T-helper 22 cell (primary cell): ENCODE data around the gene AMMECR1.

Source experiments
- DNase-seq: peaks from one replicate; pipeline ENCODE4 v3.0.0-alpha.2; 2020; ENCODE audit warnings: low read depth

The AMMECR1 gene

DNA sequence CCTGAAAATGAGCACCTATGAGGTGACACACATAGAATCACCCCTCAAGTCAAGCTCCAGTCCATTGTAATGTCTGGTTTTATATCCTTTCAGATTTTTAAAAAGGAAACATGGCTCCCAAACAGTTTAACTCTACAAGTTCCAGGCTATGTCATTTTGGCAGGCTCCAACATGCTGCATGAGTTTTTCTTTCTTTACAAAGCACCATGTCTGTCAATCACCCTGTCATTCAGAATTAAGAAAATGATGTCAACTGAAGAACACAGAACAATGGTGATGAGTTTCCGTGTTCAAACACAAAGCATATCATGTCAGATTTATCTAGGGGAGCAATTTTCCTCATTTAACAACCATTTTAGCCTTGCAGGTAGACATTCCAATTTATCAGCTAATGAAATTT lies 106.5 kb downstream of the AMMECR1 start:
- DNase-seq, result no peak

DNA sequence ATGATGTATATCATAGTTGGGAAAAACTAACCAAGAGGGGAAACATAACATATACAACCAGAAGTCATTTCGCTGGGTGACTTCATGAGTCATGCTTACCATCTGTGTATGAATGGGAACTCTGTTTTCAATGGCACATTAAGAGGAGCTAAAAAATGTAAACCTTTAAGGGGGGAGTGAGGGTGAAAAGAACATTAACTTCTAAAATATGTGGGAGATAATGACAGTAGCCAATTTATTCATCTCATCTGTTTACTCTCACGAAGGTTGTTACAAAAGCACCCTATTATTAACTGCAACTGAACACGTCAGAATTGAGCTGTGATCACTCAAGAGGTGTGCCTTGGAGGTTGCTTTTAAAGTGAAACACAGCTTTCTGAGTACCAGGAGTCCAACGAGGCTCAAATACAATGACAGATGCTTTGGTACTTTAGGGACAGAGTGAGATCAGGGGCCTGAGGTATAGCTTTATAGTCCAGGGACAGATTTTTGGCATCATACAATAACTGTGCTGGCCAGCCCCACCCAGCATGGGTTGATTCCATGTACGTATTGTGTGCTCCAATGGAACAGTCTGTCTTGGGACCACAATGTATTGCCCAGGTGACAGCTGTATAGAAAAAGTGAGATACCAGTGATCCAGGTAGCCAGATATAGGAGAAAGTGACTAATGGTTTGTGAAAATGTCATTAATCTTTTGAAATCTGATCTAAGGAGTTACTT lies 107.3 kb downstream of the AMMECR1 start:
- no peak for DNase-seq

DNA sequence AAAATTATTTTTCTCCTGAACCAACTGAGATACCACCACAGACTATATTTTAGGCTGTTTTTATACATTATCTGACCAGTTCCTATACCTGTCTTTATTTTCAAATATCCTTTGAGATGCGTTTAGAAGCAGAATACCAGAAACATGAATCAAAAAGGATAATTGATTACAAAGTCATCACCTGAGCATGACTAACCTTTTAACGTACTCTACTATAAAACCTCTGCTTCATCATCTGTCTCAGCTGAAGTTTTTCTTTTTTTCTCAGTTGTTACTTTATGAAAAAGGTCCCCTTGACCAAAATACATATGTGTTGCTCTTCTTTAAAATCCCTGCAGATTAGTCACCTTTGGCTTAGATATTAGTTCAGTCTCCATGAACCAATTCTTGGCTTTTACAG lies 109.8 kb downstream of the AMMECR1 start:
- no peak for DNase-seq

DNA sequence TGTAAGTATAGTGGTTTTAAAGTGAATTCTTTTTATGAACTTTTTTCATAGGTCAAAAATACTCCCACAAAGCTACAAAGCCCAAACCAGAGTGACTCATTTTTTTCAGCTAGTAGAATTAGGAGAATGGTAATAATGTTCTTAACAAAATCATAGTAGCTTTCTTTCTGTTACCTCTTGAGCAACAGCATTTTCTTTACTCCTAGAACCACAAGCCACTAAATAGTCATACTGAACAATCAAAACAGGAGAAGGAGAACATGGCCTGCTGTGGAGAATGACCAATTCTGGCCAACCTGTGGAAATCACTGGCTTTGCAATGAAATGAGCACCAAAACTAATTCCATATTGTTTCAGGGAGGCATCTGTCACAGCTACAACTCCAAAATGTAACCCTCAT lies 112.9 kb downstream of the AMMECR1 start:
- DNase-seq, result no peak

DNA sequence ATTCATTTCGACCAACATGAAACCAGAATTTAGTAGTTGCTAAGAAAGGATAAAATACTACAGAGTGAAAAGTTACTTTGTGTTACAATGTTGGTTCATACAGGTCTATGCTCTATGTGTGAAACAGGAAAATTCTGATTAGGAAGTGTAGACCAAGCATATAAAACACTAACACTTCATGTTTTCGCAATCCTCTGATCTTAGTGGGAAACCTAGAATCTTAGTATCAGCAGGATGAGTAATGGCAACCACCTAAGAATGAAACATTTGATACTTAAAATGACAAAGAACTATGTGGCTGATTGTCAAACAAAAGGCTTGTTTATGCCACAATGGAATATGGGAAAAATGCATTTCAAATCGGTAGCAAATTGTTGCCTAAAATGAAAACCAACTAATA lies 116.1 kb downstream of the AMMECR1 start:
- no peak for DNase-seq

DNA sequence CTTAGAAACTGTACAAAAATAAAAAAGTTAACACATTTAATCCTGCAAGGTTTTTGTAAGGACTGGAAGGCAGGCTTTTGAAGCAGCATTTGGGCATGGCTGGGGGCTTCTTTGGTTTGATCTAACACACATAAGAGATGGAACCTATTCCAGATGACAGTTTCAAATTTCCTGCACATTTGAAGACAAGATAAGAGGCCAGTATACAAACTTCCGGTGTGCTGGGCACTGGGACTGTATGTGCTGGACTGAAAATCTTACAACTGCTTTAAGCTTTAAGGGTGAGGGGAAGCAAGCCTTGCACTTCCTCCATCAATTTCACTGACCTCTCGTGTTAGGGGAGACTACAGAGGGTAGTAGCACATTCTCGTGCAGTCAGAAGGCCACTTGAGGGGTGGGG lies 122.9 kb downstream of the AMMECR1 start:
- DNase-seq, result no peak

DNA sequence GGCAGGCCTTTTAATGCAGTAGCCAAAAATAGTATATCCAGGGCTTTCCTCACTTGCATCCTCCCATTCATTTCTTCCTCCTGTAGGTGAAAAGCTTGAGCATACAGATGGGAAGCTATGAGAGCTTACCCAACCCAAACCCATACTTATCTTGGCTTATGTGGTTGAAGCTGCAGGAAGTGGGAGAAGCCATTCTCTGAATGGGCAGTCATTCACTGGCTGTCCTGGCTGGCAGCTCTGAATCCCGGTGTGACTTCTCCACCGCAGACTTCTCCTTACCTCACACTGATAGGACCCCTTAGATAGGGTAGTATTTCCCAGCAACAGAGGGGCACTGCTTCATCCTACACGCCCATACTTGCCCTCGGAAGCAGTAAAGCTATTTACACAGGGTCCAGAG lies 125.4 kb downstream of the AMMECR1 start:
- no peak for DNase-seq

DNA sequence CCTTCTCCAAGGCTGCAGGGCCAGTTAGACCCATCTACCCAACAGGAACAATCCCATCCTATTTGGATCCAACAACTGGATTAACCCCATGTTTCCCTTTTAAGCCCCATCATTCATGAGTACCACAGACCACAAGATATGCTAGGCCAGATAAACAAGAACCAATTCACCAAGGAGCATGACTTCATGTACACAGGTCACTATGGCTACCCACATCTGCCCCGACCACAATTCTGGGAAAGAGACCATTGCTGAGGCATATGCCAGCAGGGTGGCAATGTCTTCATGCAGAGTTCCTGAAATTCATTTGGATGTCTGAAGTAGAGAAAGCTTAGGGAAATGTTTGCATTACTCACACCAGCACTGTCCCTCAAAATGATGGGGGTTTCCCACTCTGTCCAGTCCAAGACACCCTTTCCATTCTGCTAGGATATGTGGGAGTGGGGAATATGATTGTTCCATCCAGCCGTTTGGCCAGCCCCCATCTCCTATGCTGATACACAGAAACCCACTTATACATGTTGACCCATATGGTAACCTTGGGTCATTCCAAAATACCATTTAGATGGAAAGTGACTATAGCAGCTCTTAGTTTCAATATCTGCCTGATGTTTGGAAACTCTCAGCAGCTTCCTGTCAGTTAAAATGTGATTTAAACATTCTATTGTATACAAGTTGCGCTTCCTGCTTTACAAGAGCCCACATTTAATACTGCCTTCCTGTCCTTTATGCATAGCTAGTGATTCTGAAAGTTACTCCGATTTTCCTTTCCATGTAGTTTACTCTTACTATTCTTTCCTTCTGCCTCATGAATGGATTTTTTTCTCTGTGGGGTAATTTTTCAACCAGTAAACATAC lies 129.0 kb downstream of the AMMECR1 start:
- no peak for DNase-seq

DNA sequence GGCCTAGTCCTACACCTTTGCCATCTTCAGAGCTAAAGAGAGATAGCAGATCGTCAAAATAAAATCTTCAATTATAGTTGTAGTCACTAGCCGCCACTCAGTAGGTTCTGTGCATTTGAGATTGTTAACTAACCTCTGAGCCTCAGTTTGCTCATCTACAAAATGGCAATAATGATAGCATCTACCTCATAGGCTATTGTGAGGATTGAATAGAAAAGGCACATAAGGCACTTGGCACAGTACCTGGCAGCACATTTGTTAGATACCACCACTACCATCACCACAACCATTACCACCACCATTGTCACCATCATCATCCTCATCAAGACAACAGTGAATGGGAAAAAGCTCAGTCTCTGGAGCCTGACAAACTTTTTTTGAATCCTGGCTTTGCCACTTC lies 134.6 kb downstream of the AMMECR1 start:
- no peak for DNase-seq

DNA sequence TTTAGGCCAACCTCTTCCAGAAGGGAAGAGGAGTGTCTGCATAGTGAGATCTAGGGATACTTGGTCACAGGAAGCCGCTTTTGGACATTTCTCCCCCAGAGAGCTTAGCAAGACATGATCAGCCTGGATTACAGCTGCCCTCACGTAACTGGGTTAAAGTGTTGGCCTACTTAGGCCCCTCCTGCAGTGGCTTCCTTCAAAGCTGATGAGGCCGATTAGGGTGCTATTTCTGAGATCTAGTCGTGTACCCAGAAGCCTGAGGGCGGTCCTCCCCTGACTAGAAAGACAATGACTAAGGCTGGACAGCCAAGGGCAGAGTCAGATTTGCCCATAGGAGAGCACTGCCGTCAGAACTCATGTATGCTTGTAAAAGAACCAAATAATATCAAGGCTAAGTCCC lies 135.0 kb downstream of the AMMECR1 start:
- no peak for DNase-seq

DNA sequence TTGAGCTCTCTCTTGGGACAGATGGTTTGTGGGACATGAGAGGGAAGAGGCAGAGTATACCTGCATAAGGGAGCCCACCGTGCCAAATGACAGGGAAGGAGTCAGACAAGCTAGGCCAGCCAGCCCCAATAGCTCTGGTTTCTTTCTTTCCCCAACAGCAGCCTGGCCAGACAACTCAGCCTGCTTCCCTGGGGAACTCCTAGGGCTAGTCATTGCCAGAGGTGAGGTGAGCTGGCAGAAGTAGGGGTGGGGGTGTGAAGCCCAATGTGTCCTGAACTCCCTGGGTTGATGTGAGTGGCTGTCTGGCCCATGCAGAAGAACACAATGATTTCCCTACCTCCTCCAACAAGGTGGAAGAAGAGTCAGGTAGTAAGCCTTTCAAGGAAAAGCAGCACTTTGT lies 135.5 kb downstream of the AMMECR1 start:
- no peak for DNase-seq

DNA sequence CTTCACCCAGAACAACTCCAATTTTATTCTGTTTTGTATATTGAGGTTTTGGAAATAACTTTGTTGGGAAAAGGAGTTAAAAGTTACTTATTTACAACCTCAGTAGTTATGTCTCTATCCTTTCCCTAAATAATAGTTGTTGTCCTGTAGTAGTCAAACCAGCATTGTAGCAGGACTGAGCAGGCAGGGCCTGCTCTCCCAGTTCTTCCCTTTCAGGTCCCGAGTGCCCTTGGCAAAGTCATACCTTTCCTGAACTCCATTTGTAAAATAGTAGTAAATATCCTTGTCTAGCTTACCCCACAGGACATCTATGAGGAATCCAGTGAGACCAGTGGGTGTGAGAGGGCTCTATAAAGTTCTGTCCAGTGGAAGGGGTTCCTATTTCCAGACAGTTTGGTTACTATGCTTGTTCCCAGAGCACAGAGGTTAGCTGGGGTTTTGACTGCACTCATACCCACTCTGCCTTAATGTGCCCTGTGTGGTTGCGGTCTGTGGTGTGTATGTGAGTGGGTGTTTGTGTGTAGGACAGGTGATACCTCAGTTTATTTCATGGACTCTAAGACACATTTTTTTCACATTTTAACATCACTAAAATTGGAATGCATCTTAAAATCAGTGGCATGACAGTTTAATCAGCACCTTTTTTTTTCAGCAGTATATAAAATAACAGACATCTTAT lies 136.3 kb downstream of the AMMECR1 start:
- DNase-seq, result no peak

DNA sequence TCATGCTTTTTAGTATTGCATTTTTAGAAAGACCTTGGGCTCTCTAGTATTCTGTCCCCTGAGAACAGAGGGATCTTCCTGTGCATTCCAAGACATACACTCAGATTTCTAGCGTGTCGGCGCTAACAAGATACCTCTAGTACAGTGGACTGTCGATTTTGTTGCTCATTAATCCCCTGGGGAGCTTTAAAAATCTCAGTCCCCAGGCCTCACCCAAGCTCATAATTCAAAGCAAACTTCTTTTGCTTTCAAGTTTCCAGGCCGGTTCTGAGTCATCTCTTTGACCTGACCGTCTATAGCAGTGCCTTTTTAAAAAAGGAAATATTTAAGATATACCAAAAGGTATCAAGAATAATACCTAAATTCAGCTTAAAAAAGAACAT lies 137.0 kb downstream of the AMMECR1 start:
- no peak for DNase-seq

DNA sequence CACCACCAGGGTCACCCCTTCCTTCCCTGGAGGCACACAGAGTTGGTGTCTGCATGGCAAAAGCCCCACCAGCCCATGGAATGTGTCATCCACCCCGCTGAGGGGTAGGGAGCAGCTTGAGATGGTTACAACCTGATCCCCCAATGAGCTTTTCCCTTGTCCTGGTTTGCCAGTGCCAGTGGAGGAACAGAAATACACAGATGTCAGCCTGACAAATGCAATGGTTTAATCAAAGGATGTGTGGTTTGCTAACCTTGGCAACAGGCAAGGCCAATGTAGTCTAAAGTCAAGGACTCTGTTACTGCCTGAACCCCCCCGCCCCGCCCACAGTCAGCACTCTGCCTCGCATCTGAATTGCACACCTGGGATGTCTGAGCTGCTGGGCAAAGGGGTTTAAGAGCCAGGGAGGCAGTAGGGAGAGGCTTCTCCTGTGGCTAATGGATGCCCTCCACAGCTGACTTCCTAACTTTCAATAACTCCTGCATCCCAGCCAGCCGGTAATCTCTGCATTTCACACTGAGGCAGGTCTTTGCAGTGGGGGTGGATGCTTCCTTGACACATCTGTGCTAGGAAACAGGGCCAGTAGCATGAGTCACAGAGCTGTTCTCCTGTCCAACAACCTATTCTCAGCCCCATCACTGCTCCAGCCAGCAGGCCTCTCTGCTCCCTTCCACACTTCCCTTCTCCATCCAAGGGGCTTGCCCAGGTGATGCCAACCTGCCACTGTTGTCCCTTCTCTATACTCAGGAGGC lies 137.5 kb downstream of the AMMECR1 start:
- no peak for DNase-seq

DNA sequence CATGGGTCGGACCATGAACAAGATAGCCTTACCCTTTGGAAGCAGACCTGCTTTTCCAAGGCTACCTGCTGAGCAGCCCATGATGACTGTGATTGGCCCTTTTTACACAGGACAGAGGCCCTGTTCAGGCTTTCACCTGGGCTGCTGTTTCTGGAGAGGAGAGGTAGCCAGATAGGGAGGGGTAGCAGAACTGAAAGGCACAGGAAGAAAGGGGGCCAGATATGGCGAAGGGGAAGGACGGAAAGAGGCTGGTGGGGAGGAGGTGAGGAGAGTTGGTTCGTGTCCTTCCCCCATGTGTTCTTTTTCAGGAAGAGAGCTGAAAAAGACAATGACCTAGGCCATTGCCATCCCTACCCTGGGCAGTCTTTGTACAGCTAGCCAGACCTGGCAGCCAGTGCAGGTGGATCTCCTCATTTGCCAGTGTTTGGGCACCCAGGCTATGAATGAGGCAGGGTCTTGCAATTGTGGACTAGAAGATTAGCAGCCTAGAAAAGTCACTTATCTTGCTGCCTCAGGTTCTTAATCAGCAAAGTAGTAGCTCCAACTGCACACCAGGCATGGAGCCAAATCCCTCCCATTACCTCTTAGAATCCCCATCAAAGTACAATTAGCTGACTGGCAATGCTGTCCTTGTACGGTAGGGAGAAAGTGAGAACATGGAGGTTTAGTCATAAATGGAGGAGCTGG lies 139.6 kb downstream of the AMMECR1 start:
- DNase-seq, result no peak

DNA sequence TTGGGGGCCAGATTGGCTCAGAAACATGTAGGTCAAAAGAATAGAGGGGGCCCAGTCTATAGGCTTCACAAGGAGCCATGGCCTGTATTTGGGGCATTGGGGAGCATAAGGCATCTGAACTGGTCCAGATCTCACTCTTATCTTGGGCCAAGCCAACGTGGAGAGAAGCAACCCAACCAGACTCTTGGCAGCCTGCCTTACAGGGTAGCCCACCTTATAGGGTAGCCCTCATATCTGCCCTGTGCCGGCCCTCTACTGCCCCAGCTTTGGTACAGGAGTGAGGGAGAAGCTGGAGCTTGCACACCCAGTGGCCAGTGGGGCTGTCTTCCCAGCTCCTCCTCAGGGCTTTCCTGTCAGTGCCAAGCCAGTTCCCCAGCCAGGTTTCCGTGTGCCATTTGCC lies 142.2 kb downstream of the AMMECR1 start:
- DNase-seq, result no peak

DNA sequence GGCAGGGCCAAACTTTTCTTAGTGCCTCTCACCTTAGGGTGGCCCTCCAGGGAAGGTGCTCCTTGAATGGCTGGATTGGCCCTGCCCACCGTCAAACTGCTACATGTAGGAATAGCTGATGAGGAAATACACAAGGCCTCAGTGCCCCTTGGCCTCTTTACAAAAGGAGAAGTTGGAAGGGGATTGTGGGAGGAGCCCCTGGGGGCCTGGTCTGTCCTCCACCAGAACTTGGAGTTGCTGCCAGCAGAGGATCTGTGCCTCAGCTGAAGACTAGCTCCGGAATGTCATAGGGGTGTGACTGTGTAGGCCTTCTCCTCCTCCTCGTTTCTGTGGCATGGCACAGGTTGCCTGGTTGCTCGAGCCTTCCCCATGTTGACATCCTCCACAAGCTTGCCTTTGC lies 142.7 kb downstream of the AMMECR1 start:
- DNase-seq, result no peak

DNA sequence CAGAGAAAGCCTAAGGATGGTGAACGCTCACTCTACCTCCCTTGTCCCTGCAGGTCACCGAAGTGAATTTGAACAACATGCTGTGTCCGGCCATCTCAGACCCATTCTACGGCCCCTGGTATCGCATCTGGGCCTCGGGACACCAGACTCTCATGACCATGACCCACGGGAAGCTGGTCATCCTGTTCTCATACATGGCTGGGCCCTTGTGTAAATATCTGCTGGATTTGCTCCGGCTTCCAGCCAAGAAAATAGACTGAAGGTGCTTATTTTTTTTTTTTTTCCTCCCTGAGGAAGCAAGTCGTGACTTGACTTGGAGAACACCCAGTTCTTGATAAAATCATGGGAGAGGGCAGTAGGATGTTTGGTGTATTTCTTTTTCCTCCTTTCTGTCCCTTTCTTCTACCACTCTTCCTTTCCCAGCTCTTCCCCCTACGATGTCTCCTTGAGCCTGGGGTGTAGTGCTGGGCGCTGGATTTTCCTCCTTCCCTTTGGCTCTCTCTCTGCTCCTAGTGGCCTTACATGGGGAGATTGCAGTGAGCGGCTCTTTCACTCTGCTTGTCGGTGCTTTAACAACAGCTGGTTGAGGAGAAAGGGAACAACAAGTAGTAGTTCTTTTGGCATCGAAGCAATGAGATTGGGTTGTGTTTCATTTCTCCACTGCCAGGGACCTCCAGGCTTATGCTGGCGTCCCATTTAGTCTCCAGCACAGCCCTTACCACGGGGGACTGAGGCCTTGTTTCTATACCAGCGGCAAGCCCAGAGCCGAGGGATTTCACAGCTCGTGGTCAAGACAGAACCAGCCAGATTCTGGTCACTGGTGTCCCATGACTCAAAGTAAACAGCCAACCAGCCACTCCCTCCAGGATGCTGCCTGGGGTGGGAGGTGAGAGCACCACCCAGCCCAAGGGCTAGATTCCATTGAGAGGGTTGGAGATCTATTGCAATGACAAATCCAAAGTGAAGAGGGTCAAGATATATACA lies 144.4 kb downstream of the AMMECR1 start:
- no peak for DNase-seq

DNA sequence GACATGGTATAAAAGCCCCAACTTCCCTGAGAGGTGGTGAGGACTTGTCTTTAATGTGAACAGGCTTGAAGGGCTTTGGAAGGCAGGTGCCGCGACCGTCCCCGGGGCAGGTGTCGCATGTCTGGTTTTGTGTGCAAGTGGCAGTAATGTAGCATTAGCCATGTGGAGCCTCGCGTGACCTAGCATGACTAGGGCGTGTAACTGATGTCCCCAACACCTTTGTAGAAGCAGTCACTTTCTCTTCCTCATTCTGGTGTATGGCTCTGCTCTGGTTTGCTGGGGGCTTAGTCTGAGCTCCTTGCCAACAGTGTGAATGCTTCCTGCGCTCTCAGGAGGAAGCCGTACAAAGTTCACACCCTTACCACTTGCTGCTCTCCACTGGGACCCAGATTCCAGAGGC lies 145.7 kb downstream of the AMMECR1 start:
- no peak for DNase-seq

DNA sequence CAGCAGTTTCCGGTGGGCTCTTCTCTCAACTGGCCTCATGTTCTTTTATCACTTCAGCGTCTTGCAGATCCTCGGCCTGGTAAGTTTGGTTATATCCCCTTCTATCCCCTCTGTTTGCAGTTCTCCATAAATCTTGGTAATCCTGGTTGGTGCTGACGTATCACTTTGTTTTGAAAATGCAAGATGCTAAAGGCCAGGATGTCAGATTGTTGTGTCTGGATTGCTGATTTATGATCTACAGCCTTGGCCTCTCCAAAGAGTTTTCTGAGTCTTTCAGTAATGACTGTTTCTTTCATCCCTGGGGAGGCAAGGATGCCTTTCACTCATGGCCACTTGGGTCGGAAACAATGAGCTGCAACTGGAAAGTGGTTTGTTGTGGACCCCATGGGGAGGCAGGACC lies 146.4 kb downstream of the AMMECR1 start:
- DNase-seq, result no peak

DNA sequence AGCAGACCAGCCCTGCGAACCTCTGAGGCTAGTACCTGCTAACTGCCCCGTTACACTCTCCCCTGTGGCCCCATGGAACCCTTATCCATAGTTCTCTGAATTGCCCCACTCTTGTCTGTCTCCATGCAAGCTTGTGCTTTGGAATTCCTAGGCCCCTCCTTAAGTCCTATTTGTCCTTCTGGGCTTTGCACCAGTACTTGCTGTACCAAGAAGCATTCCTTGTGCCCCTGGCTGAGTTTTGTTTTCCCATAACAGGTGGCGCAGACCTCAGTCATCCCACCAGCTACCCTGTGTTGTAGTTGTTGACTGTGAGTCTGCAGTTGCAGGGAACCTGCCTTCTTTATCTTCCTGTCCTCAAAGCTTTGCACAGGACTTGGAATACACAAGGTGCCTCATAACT lies 147.9 kb downstream of the AMMECR1 start:
- DNase-seq, result no peak
